Endothelial cell of umbilical vein (primary cell): ENCODE data around the gene RPL5.

Experiments used
- CTCF ChIP-seq, 2 donors: IDR thresholded peaks; 1 replicate in 1 of 2; 2 replicates in 1 of 2; pipeline ENCODE4 v1.5.1; 2011; ENCODE audit warnings: low read length in 2 of 2, mild to moderate bottlenecking in 2 of 2, moderate library complexity in 2 of 2, control low read depth in 1 of 2, inconsistent platforms in 1 of 2, low read depth in 1 of 2; ENCODE audit not compliant: insufficient read depth in 1 of 2; ENCODE audit errors: extremely low read depth in 1 of 2
- EZH2 ChIP-seq: IDR thresholded peaks from 2 replicates; pipeline ENCODE4 v1.6.1; 2012; ENCODE audit warnings: borderline replicate concordance, low read depth, mild to moderate bottlenecking, moderate library complexity, low read length, inconsistent platforms; ENCODE audit not compliant: severe bottlenecking
- FOS ChIP-seq: IDR thresholded peaks from 2 replicates; pipeline ENCODE4 v1.6.1; 2011; ENCODE audit warnings: mild to moderate bottlenecking, low read length, moderate library complexity, borderline replicate concordance; ENCODE audit not compliant: insufficient read depth
- GATA2 ChIP-seq: IDR thresholded peaks from 2 replicates; pipeline ENCODE4 v1.7.0; 2011; ENCODE audit warnings: low read depth, mild to moderate bottlenecking, moderate library complexity, mixed read lengths, low read length; ENCODE audit not compliant: insufficient read length, insufficient read depth
- JUN ChIP-seq: IDR thresholded peaks from 2 replicates; pipeline ENCODE4 v1.6.1; 2011; ENCODE audit warnings: borderline replicate concordance, low read depth; ENCODE audit not compliant: insufficient read length, insufficient read depth
- MAX ChIP-seq: IDR thresholded peaks from 2 replicates; pipeline ENCODE4 v1.6.1; 2011; ENCODE audit not compliant: insufficient read depth, insufficient read length
- POLR2A ChIP-seq: IDR thresholded peaks from 2 replicates; pipeline ENCODE4 v1.6.1; 2012; ENCODE audit warnings: low read depth, mild to moderate bottlenecking, control low read depth, low read length
- POLR2AphosphoS5 ChIP-seq: IDR thresholded peaks from 2 replicates; pipeline ENCODE4 v1.6.1; 2012; ENCODE audit warnings: low read depth, mild to moderate bottlenecking, control low read depth, low read length, moderate library complexity; ENCODE audit not compliant: insufficient read depth

- TF ChIP-seq POLR2A (no peak), CTCF (IDR thresholded peaks at IDR 0.05; ENCODE audit: extremely low read depth in 1 of 2, insufficient read depth in 1 of 2, low read depth in 1 of 2, low read length in 2 of 2) (no peak), EZH2 (no peak), POLR2AphosphoS5 (no peak), MAX (no peak), FOS (peak; percentile 29), GATA2 (peak; percentile 34), JUN (no peak)
These were observed 23.5 kb upstream of the RPL5 start for GRCh38 chr1:92808381-92808780.
